Left cardiac atrium (tissue), 4 donors: ENCODE data around the gene ZNF692. TPM values are rescaled to one million over a fixed set of nuclear protein-coding genes. Genes with fewer than 3 reads are reported as not detected.
"Not testable (repeated sequence)": the region's sequence is repeated elsewhere in the genome, so short reads cannot be mapped to it uniquely, and the experiment has no call there.

Source experiments
- ATAC-seq, 2 donors: fragments of 200-7000 bp; cut with Tn5 transposase; one replicate each; pipeline ENCODE4 v1.9.1; 2020; ENCODE audit warnings: mild to moderate bottlenecking in 2 of 2, moderate library complexity in 2 of 2
- DNase-seq: peaks from one replicate; pipeline ENCODE4 v3.0.0-alpha.2; 2020
- intact Hi-C, 2 donors: fragments of 100-400 bp; cut with DNase I; formaldehyde crosslinking; loops; one replicate each; pipeline versions ENCODE4 v1.14.1 to v1.15.1; 2022 to 2023
- long read RNA-seq: library from polyadenylated mRNA; unstranded; transcript quantifications from one replicate; pipeline ENCODE4 v2.0.0, GENCODE V29; 2021
- total RNA-seq, 2 donors: library from RNA; stranded (reverse); fragmentation: NEBNext Ultra II Directional; extraction: Animal tissue kit (Norgen Biotek cat#: 25700); gene quantifications; one replicate each; pipeline ENCODE4 v1.2.1, GENCODE V29; 2021
- donor health status: DM: no; HTN: yes; CAD: no.
- donor health status: DM: no; HTN: yes; CAD: no; lungs with severe emphysema.
- donor health status: DM: yes; HTN: yes; CAD: no.
- donor health status: Dilated cardiomyopathy.

ZNF692 gene, protein sequence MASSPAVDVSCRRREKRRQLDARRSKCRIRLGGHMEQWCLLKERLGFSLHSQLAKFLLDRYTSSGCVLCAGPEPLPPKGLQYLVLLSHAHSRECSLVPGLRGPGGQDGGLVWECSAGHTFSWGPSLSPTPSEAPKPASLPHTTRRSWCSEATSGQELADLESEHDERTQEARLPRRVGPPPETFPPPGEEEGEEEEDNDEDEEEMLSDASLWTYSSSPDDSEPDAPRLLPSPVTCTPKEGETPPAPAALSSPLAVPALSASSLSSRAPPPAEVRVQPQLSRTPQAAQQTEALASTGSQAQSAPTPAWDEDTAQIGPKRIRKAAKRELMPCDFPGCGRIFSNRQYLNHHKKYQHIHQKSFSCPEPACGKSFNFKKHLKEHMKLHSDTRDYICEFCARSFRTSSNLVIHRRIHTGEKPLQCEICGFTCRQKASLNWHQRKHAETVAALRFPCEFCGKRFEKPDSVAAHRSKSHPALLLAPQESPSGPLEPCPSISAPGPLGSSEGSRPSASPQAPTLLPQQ
- 10 to 100 TPM; 16.3 to 22.3 TPM for total RNA-seq
- long read RNA-seq, partial matches to known transcripts: 2 of 20 reads
- long read RNA-seq, other reads (novel, unspliced or antisense): 15 of 20 reads

DNA sequence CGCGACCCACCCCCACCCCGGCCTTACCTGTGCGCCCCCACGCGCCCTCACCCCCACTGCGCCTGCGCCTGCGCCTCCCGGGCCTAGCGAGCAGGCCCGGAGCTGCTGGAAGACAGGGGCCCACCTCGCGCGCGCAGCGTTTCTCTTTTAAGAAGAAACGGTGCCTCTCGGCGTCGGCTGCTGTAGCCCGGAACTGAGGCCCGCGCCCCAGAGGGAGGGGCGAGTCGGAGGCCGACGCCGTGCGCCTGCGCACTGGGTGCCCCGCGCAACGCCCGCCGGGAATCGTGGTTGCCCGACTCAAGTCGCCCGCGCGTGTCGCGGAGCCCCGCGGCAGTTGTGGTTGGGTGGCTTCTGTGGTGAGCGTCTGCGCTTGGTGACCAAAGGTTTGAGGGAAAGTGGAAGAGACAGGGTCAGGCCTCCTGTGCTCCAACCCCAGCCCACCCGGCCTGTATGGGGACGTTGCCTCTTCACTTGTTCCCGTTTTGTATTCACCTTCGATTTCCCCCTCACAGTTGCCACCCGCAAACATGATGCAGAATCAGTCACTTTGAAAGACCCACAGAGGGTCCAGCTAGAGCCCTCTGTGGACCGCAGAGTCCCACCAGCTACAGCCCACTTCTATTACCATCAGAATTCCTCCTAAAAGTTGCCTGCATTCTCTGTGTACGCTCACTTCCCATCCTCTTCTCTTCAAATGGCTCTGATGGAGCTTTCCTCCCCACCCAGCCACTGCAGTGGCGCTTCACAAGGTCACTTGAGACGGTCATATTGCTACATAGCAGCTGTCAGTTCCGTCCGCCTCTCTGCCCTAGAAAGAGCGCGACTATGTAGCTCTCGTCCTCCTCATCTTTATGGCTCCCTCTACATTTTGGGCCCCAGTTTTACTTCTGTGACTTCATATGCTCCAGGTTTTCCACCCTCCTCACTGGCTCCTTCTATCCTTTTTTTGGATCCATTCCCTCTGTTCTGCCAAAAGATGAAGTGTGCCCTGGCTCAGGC lies at the start of gene ZNF692:
TSS of gene ZNF692 (minus strand) at position 195 of the 999 bp plus-strand sequence. CDS start 776 bp downstream, outside the sequence.
- intact Hi-C loops: loop anchor here in 1 of 2 donors (1.0 kb wide), 1 partner anchor 20 kb away; no protein-coding TSS in a partner anchor

DNA sequence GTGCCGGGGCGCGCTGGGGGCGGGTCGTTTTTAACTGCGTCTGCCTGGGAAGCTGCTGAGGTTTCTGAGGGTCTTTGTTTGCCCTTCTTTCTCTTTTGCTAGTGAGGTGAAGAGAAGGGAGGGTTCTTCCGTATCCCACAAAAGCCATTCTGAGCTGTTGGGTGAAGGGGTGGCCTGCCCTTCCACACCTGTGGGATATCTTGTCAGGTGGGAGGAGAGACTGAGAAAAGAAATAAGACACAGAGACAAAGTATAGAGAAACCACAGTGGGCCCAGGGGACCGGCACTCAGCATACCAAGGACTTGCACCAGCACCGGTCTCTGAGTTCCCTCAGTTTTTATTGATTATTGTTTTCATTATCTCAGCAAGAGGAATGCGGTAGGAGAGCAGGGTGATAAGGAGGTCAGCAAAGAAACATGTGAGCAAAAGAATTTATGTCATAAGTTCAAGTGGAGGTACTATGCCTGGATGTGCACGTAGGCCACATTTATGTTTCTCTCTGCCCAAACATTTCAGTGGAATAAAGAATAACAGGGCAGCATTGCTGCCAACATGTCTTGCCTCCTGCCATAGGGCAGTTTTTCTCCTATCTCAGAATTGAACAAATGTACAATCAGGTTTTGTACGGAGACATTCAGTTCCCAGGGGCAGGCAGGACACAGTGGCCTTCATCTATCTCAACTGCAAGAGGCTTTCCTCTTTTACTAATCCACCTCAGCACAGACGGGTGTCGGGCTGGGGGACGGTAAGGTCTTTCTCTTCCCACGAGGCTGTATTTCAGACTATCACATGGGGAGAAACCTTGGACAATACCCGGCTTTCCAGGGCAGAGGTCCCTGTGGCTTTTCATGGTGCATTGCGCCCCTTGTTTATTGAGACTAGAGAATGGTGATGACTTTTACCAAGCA lies 48.1 kb upstream of the ZNF692 start:
- intact Hi-C loops: no loop called here
- DNase-seq (peak; percentile 26), ATAC-seq (no peak)

More for the DNA sequence above, at the start of gene ZNF692:
- ATAC-seq (peak; percentile 93 to 94), DNase-seq (peak; percentile 99)

DNA sequence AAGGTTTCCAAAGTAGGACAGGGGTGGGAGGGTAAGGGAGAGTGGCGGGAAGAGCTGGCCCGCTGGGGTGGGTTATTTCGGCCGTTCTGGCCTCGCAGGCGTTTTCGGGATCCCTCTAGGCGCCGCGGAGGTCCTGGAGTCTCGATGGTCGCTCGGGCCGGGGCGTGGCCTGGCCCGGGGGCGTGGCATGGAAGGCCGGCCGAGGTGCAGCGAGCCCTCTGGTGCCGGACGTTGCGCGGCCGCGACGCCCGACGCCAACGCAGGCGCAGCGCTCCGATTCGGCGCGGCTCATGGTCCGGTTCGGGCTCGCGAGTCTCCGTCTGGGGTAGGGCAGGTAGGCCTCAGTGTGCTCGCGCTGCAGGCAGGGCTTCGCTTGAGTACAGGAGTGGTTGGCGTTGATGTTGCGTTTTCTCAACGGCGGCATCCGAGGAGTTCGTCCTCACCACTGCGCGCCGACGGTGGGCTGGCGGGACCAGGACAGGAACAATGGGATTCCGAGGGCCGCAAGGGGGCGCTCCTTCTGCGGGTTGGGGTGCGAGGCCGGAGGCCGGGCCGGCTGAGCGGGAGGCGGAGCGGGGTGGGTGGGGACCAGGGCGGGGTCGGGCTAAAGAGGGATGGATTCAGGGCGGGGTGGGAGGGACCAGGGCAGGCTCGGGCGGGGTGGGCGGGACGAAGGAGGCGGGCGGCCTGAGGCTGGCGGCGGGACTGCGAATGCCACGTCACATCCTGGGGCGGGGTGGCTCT lies 47.3 kb upstream of the ZNF692 start, which contains the start of gene PGBD2:
TSS of gene PGBD2 (plus strand) at position 227 of the 744 bp plus-strand sequence. CDS start 7,628 bp downstream, outside the sequence.
- DNase-seq (peak; percentile 93), ATAC-seq (peak; percentile 97)
- intact Hi-C loops: no loop called here

DNA sequence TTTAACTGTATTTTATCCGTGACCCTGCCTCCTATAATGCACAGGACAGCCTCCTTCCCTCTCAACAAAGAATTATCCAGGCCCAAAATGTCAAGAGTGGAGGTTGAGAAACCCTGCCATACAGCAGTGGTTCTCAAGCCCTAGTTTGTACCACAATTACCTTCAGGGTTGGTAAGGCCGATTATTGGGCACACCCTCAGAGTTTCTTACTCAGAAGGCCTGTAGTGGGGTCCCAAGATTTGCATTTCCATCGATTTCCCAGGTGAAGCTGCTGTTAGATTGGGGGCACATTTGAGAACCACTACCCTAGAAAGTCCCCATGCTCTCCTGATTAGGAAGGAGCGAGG lies 46.8 kb upstream of the ZNF692 start:
- DNase-seq: no peak
- intact Hi-C loops: no loop called here
- no peak for ATAC-seq

DNA sequence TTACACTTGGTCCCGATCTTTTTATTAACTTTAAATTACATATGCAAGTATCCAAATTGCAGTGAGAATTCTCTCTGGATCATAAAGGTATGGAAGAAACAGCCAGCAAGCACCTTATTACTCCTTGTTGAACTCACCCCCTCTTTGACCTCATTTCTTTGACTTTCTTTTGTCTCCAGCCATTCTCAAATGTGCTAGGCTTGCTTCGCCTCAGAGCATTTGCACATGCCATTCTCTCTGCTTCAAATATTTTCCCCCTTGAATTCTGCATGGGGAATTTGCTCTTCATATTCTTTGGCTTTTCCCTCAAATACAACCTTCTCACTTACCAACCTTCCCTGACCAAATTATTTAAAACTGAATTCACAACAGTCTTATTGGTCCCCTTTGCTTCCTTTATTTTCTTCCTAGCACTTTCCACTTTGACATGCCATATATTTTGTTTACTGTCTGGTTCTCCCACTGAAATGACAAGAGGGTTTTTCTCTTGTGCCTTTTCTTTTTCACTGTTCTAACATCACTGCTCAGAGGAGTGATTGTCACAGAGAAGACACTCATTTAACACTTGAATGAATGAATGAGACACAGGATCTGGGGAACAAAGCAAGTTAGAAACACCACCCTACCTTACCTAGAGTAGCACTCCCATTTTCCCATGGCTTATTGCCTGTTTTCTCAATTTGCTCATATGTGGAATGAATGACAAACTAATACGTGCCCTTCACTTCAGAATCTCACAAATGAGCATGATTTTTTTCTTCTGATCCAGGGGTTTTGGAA lies 45.7 kb upstream of the ZNF692 start:
- intact Hi-C loops: no loop called here
- ATAC-seq (no peak), DNase-seq (no peak)

DNA sequence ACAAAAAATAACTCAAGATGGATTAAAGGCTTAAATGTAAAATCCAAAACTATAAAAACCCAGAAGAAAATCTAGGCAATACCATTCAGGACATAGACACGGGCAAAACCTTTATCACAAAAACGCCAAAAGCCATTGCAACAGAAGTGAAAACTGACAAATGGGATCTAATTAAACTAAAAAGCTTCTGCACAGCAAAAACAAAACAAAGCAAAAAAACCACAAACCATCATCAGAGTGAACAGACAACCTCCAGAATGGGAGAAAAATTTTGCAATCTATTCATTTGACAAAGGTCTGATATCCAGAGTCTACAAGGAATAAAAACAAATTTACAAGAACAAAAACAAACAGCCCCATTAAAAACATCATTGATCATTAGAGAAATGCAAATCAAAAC lies 42.7 kb upstream of the ZNF692 start:
- DNase-seq (no peak), ATAC-seq (no peak)
- intact Hi-C loops: no loop called here

DNA sequence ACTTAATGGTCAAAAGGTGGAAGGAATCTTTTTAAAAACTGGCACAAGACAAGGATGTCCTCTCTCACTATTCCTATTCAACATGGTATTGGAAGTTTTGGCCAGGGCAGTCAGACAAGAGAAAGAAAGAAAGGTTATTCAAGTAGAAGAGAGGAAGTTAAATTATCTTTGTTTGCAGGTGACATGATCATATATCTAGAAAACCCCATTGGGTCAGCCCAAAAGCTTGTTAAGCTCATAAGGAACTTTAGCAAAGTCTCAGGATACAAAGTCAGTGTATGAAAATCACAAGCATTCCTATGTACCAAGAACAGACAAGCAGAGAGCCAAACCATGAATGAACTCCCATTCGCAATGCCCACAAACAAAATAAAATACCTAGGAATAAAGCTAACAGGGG lies 41.8 kb upstream of the ZNF692 start:
- no peak for ATAC-seq
- no peak for DNase-seq
- intact Hi-C loops: no loop called here

DNA sequence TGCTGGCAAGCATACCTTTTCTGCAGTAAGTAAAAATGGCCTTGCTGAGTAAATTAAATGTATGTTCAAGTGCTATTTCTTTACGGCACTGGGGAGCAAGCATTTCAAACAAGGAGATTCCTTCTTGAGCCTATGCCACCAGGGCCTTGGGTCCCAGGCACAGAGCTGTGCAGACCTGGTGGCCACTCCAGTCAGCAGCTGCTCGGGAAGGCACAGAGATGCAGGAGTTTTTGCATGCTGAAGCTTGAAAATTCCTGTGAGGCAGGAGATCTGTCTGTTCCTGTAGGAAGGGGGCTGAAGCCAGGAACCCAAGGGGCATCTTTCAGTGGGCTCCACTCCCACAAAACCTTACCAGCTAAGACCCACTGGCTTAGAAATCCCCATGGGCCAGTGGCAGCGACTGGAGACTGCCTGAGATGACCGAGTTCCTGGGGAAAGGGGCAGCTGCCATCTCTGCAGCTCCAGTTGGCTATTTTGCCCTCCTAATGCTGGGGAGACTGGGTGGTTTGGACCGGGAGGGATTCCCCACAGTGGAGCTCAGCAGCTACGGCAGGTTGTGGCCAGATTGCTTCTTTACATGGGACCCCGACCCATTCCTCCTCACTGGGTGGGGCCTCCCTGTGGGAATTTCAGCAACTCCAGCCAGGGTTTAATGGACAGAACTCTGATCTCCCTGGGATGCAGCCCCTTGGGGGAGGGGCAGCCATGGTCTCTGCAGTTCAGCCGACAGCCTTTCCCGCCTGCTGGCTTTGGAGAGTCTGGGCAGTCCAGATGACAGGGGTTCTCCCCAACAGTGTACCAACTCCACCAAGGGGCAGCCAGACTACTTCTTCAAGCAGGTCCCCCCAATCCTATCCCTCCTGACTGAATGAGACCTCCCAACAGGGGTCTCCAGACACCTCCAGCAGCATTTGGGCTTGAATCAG lies 38.8 kb upstream of the ZNF692 start:
- intact Hi-C loops: no loop called here
- ATAC-seq (no peak), DNase-seq (no peak)

DNA sequence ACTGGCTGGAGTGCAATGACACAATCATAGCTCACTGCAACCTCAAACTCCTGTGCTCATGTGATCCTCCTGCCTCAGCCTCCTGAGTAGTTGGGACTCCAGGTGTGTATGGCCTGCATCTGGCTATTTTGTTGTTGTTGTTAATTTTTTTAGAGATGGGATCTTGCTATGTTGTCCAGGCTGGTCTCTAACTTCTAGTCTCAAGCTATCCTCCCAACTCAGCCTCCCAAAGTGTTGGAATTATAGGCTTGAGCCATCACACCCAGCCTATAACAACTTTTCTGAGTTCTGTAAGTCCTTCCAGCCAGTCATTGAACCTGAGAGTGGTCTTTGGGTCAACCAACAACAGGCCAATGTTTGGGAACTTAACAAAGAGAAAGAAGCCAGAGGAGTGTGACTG lies 36.0 kb upstream of the ZNF692 start:
- intact Hi-C loops: no loop called here
- DNase-seq: no peak
- ATAC-seq: no peak

DNA sequence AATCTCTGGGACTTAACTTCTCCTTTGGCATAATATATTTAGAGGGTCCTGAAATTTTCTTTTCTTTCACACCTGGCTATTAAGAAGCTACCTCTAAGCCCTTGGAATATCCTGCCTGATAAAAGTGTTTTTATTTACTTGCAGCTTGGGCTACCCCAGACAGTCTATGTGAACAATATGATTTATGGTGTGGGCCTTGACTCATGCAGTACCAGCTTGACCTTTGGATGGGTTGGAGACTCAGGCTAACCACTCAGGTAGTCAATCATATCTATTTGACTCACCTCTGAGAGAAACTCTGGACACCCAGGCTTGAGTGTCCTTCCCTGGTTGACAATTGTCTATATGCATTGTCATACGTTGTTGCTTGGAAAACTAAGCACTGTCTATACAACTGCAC lies 33.7 kb upstream of the ZNF692 start:
- intact Hi-C loops: no loop called here
- DNase-seq: no peak
- no peak for ATAC-seq

DNA sequence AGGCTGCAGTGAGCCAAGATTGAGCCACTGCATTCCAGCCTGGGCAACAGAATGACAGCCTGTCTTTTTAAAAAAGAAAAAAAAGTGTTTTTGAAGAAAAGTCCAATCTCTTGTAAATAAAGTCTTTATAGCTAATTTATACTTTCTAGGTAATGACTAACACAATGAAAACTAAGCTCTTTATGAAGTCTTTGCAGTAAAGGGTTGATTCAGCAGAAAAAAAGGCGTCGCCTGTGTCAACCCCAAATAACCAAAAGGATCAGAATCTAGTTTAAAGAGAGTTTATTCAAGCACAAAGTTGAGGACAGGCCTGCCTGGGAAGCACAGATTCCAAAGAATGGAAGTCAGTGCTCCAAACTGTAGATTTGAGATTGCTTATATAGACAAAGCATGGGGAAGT lies 32.9 kb upstream of the ZNF692 start:
- DNase-seq: no peak
- intact Hi-C loops: no loop called here
- no peak for ATAC-seq

DNA sequence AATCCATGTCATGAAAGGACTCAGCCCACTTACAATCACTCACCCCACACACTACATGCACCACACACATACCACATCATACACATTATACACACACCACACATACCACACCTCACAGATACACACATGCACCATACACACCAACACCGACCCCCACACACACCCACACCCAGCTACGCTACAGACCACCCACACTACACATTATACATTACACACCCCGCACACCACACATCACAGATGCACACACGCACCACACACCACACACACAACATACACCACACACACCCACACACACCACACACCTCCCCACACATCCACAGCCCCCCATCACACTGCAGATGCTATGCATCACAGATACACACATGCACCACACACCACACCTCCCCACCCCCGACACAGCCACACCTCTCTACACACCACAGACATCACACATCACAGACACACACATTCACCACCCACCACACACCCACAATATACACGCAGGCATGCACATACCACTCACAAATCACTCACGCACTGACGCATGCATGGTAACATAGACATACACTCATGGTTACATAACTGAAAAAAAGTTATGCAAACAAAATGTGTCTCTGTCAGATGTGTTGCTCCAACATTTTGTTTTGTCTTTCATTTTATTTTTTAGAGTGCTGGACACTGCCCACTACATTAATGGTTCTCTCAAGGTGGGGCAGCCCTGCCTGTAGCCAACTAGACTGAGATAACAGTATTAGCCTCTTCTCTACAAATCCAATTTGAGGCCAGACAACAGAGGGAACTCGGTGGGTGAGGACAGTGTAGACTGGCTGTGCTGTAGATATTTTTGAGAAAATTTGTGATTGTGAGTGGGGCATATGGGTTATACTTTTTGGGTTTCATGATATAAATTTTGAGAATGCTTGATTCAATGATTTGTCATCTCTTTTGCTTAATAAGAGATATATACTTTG lies 31.9 kb upstream of the ZNF692 start:
- intact Hi-C loops: no loop called here
- no peak for ATAC-seq
- DNase-seq: no peak

DNA sequence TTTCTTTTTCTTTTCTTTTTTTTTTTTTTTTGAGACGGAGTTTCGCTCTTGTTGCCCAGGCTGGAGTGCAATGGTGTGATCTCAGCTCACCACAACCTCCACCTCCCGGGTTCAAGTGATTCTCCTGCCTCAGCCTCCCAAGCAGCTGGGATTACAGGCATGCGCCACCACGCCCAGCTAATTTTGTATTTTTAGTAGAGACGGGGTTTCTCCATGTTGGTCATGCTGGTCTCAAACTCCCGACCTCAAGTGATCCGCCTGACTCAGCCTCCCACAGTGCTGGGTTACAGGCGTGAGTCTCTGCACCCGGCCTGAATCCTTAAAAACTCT lies 31.0 kb upstream of the ZNF692 start:
- DNase-seq, ATAC-seq, intact Hi-C loops: not testable (repeated sequence)

DNA sequence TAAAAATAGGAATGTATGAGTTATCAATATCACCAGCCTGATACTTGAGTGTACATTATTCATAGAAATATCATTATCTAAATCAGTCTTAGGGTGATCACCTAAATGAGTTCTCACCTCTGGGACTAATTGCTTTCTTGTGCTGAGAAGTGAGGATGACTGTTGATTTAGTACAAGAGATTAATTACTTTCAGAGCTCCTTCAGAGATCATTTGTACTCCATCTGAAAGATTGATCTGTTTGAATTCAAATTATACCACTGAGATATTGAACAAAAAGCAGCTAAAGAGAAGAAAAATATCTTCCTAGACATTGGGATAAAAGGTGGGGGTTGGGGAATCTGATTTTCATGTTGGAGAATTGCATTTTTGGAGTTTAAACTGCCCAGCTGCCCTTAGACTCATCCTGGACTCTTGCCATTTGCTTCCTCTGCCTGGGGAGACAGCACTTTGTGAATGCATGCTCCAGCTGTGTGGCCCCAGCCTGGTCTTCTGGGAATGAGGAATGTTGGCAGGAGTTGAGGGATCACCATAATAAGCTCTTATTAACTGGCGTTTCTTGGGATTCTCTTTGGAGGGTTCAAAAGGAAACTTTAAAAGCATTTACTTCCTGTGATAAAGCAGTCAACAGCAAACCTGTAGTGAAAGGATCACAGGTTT lies 27.5 kb upstream of the ZNF692 start:
- DNase-seq (no peak), ATAC-seq (peak in 1 of 2 donors; percentile 55)
- intact Hi-C loops: no loop called here

DNA sequence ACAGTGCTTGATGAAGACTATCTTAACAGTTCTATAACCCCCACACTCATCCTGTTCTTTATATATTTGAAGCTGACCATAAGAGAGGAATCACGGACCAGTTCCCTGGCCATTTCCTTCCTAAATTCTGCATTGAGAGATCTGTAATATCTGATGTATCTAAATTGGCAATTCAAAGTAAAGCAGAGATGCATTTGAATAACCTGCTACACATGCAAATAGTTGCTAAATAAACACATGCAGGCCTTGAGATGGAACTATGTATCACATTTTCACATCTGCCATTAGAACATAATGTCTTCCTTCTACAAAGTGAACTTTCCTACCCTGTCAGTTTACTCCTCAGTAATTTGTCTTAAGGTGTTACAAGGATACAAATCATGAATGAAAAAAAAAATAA lies 26.8 kb upstream of the ZNF692 start:
- intact Hi-C loops: no loop called here
- DNase-seq: no peak
- ATAC-seq: no peak
